Suprapubic skin (tissue), 4 donors: ENCODE data around the gene HHAT. TPM values are rescaled to one million over a fixed set of nuclear protein-coding genes. Genes with fewer than 3 reads are reported as not detected.

Source experiments
- DNase-seq, 2 donors: peaks; one replicate each; pipeline ENCODE4 v3.0.0-alpha.2; 2019; ENCODE audit warnings: low spot score in 2 of 2
- H3K27ac ChIP-seq: fragments of 200-600 bp; sonication (generic); one replicate; pipeline ENCODE4 v1.5.1; 2019
- H3K27me3 ChIP-seq: fragments of 200-600 bp; sonication (generic); one replicate; pipeline ENCODE4 v1.5.1; 2019
- H3K36me3 ChIP-seq: fragments of 200-600 bp; sonication (generic); one replicate; pipeline ENCODE4 v1.5.1; 2019
- H3K4me1 ChIP-seq: fragments of 200-600 bp; sonication (generic); one replicate; pipeline ENCODE4 v1.5.1; 2019
- H3K4me3 ChIP-seq: fragments of 200-600 bp; sonication (generic); one replicate; pipeline ENCODE4 v1.5.1; 2019; ENCODE audit warnings: mild to moderate bottlenecking
- H3K9me3 ChIP-seq: fragments of 200-600 bp; sonication (generic); one replicate; pipeline ENCODE4 v1.5.1; 2019
- EP300 ChIP-seq: sonication (generic); formaldehyde crosslinking; IDR thresholded peaks from one replicate; pipeline ENCODE4 v1.6.1; 2017; ENCODE audit warnings: antibody characterized with exemption
- POLR2A ChIP-seq, 2 donors: fragments of 450-650 bp; IDR thresholded peaks; one replicate each; pipeline ENCODE4 v1.6.1; 2017; ENCODE audit warnings: antibody characterized with exemption in 2 of 2, mild to moderate bottlenecking in 2 of 2, moderate library complexity in 2 of 2
- POLR2AphosphoS5 ChIP-seq, 3 donors: sonication (generic); formaldehyde crosslinking; IDR thresholded peaks; one replicate each; pipeline ENCODE4 v1.6.1; 2017; ENCODE audit warnings: antibody characterized with exemption in 3 of 3
- WGBS: methylation state at CpG from one replicate; pipeline ENCODE4 v1.1.5; 2018; 5-methylcytosine and 5-hydroxymethylcytosine counted together
- total RNA-seq, 4 donors: library from RNA; depleted of rRNA; stranded (reverse); fragments of >200 nt; gene quantifications; one replicate each; pipeline ENCODE4 v1.1.0, GENCODE V29; 2016
- TF ChIP-seq, protein P1 (sequence below), 2 donors: fragments of 200-600 bp in 1 of 2; fragments of 450-650 bp in 1 of 2; sonication (generic) in 1 of 2; IDR thresholded peaks; one replicate each; pipeline ENCODE4 v1.5.1; 2016 to 2019; ENCODE audit warnings: antibody characterized with exemption in 2 of 2, mild to moderate bottlenecking in 1 of 2, moderate library complexity in 1 of 2

HHAT gene
- total RNA-seq, 4 donors from 2014 or later = 4.1 to 20.0 (median 9.3) TPM

DNA sequence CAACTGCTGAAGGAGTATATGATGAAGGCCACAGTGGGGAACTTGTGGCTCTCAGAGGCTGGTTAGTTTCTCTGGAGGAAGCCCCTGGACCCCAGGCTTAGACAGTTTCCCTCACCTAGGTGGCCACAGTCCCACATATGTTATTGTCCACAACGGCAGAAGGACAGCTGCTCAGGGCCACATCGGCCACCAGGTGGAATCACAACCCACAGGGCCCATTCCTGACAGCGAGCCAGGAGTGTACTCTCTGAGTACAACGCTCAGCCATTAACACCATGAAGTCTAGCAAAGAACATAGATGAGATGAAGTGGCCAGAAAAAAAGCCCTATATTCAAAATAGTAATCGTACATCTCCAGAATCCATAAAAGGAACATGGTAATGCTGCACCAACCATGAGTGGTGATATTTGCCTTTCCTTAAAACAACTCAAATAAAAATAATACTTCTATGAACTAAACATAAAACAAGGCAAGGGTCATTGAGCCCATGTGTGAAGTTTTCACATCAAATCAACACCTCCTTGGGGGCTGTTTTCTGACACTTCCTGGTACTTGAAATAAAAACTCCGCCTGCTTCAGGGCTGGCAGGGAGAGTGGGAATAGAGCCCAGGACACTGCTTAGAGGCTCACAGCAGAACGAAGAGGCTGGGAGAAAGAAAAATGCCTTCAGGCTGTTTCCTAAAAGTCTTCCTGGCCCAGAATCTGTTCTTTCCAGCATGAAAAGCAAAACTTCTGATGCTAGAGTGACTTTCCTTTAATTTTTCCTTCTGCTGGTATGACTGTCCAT, 383.3 kb downstream of the HHAT start:
- TF ChIP-seq POLR2A (IDR thresholded peaks at IDR 0.05) = no peak
- no peak overlapping the region for H3K4me3 ChIP-seq
- no peaks in the 10 kb centered on the region for H3K9me3 ChIP-seq
- WGBS = 69% methylated on average over 7 of the region's 7 CpGs
- no peaks in the 10 kb centered on the region for H3K27me3 ChIP-seq
- H3K27ac ChIP-seq = no peak overlapping the region
- no peaks in the 10 kb centered on the region for H3K36me3 ChIP-seq
- DNase-seq = no peak
- H3K4me1 ChIP-seq = no peaks in the 10 kb centered on the region

DNA sequence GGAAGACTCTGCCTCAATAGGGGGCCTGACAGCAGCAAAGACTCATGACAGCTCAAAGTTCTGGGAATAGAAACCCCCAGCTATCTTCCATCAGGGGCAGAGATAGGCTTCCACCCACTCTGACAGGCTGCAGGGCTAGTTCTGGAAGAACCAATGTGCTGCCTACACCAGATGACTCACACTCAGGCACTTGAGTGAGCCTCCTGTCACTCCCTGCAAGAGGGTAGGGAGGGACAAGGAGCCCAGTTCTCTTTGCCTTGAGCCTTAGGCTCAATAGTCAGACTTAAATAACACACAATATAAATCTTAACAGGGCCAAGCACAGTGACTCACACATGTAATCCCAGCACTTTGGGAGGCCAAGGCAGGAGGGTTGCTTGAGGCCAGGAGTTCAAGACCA, 386.4 kb downstream of the HHAT start:
- no peaks in the 10 kb centered on the region for H3K9me3 ChIP-seq
- DNase-seq = no peak

DNA sequence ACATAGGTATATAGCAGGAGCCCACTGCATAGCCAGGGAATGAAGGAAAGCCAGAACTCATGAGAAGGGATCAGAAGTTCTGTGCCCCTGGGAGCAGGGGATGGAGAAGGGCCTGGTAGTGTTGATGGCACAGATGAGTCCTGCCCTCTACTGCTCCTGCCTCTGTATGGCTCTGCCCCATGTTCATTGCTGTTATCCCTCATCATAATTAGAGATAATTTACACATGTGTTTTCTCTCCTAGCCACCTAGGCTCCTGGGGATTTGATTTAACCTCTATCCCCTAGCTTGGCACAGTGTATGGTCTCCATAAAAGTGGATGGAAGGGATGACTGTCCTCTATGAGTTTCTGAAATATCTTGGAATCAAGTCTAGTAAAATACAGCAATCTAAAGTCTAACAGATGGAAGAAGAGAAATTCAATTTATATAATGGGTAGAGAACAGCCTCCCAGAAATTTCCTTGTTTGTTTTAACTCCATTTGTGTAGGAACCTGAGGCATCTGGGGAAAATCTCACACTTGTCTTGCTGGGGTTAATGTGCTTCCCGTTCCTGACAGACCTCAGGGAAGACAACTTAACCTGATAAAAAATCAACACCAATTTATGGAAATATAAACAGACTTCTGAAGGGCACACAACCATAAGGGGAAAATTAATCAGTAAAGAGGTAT, 393.8 kb downstream of the HHAT start:
- H3K9me3 ChIP-seq = no peaks in the 10 kb centered on the region
- DNase-seq = no peak
- H3K27ac ChIP-seq = no peak overlapping the region
- 44% methylated on average over 1 of the region's 1 CpG for WGBS
- TF ChIP-seq POLR2AphosphoS5 (IDR thresholded peaks at IDR 0.05) (no peak), POLR2A (IDR thresholded peaks at IDR 0.05) (no peak), EP300 (no peak)
- TF ChIP-seq, protein P1, sequence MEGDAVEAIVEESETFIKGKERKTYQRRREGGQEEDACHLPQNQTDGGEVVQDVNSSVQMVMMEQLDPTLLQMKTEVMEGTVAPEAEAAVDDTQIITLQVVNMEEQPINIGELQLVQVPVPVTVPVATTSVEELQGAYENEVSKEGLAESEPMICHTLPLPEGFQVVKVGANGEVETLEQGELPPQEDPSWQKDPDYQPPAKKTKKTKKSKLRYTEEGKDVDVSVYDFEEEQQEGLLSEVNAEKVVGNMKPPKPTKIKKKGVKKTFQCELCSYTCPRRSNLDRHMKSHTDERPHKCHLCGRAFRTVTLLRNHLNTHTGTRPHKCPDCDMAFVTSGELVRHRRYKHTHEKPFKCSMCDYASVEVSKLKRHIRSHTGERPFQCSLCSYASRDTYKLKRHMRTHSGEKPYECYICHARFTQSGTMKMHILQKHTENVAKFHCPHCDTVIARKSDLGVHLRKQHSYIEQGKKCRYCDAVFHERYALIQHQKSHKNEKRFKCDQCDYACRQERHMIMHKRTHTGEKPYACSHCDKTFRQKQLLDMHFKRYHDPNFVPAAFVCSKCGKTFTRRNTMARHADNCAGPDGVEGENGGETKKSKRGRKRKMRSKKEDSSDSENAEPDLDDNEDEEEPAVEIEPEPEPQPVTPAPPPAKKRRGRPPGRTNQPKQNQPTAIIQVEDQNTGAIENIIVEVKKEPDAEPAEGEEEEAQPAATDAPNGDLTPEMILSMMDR (IDR thresholded peaks at IDR 0.05) = no peak
- no peaks in the 10 kb centered on the region for H3K4me1 ChIP-seq
- no peaks in the 10 kb centered on the region for H3K27me3 ChIP-seq
- H3K4me3 ChIP-seq = no peak overlapping the region
- no peaks in the 10 kb centered on the region for H3K36me3 ChIP-seq

More for the DNA sequence above, 386.4 kb downstream of the HHAT start:
- Histone ChIP-seq H3K36me3 (no peaks in the 10 kb centered on the region), H3K27ac (no peak overlapping the region), H3K4me3 (no peak overlapping the region), H3K27me3 (no peaks in the 10 kb centered on the region), H3K4me1 (no peaks in the 10 kb centered on the region)
- TF ChIP-seq EP300 = no peak
- no peak for TF ChIP-seq POLR2AphosphoS5 (IDR thresholded peaks at IDR 0.05)
- no peak for TF ChIP-seq POLR2A (IDR thresholded peaks at IDR 0.05)
- TF ChIP-seq, protein P1 (IDR thresholded peaks at IDR 0.05) = no peak

DNA sequence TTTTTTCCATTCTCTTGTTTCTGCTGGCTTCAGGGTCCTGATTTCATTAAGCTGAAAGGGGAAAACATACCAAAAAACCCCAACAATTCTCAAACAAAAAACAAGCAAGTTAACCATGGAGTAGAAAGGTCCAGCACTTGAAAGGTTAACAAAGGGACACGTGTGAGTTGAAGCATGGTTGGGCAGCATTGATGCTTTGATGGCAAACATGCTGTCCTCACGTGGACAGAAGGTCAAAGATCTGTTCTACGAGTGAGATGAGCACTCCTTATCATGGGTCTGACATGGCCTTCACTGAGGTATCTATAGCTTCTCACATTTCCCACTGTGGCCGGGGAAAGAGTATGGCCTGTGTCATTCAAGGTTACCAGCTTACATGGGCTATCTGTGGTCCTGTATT, 394.9 kb downstream of the HHAT start:
- WGBS = 45% methylated on average over 4 of the region's 4 CpGs
- H3K27me3 ChIP-seq = no peaks in the 10 kb centered on the region
- TF ChIP-seq POLR2A (IDR thresholded peaks at IDR 0.05) (no peak), POLR2AphosphoS5 (IDR thresholded peaks at IDR 0.05) (no peak), EP300 (no peak)
- TF ChIP-seq, protein P1 (IDR thresholded peaks at IDR 0.05) = no peak

DNA sequence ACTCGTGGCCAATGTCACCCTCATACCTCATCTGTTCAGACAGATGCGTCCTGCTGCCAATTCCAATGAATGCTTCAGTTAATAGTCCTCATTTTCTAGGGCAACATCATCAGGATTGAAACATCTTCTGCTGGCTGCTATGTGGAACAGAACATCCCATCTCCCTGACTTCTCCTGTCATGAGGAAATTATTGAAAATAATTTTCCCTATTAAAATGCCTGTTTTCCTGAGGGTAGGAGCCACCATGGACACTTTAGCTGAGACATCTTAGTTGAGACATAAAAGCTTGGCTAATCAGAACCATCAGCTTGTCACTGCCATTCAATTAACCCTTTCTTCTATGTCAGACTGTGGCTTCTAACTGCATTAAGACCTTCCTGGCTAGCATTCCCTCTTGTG, 396.1 kb downstream of the HHAT start:
- TF ChIP-seq, protein P1 (IDR thresholded peaks at IDR 0.05) = no peak
- Histone ChIP-seq H3K9me3 (no peaks in the 10 kb centered on the region), H3K27me3 (no peaks in the 10 kb centered on the region), H3K4me3 (no peak overlapping the region), H3K4me1 (no peaks in the 10 kb centered on the region), H3K27ac (no peak overlapping the region), H3K36me3 (no peaks in the 10 kb centered on the region)
- WGBS = 76% methylated on average over 2 of the region's 2 CpGs
- no peak for DNase-seq

More for the DNA sequence above, 394.9 kb downstream of the HHAT start:
- H3K4me3 ChIP-seq = no peak overlapping the region
- H3K4me1 ChIP-seq = no peaks in the 10 kb centered on the region
- H3K9me3 ChIP-seq = no peaks in the 10 kb centered on the region
- no peaks in the 10 kb centered on the region for H3K36me3 ChIP-seq
- no peak for DNase-seq
- no peak overlapping the region for H3K27ac ChIP-seq

Other genes with a start within 250 kb of the HHAT start
- 10 to 100 TPM in 3 of 4 donors, 1 to 10 TPM in 1; 8.5 to 24.1 (median 16.8) TPM for gene SERTAD4, start 96.1 kb upstream of the HHAT start, total RNA-seq